ENCODE results near the gene BIRC2.

Gene BIRC2

GRCh38 chr11:102422817-102423712 is 76.1 kb downstream of the BIRC2 start:
- H3K4me3 Mint-ChIP-seq: no peak overlapping the region
- TF ChIP-seq CTCF (IDR thresholded peaks at IDR 0.05): no peak
- H3K27me3 Mint-ChIP-seq (ENCODE audit: low read depth, poor library complexity): no peaks in the 10 kb centered on the region
- H3K9me3 Mint-ChIP-seq: peaks cover 16% of the 10 kb centered on the region
- no peak for DNase-seq
- H3K4me1 Mint-ChIP-seq: peaks cover 28% of the 10 kb centered on the region
- peaks cover 63% of the 10 kb centered on the region for H3K36me3 Mint-ChIP-seq (ENCODE audit: low read depth)
- peak overlapping the region; percentile 21 for H3K27ac Mint-ChIP-seq

- no peak for TF ChIP-seq CTCF (IDR thresholded peaks at IDR 0.05)
- no peak overlapping the region for H3K4me3 Mint-ChIP-seq
- H3K27ac Mint-ChIP-seq: peak overlapping the region; percentile 71
- H3K27me3 Mint-ChIP-seq (ENCODE audit: low read depth, poor library complexity): no peaks in the 10 kb centered on the region
- no peak for DNase-seq
- H3K36me3 Mint-ChIP-seq (ENCODE audit: low read depth): peaks cover 60% of the 10 kb centered on the region
- peaks cover 7% of the 10 kb centered on the region for H3K9me3 Mint-ChIP-seq
- peaks cover 33% of the 10 kb centered on the region for H3K4me1 Mint-ChIP-seq
Observed at GRCh38 chr11:102423936-102424335, 76.9 kb downstream of the BIRC2 start.

- Mint-ChIP-seq H3K27me3 (ENCODE audit: low read depth, poor library complexity) (no peaks in the 10 kb centered on the region), H3K27ac (peak overlapping the region; percentile 33)
- DNase-seq: no peak
Observed at GRCh38 chr11:102426000-102426399, 79.0 kb downstream of the BIRC2 start.

GRCh38 chr11:102426570-102426969 is 79.6 kb downstream of the BIRC2 start:
- Mint-ChIP-seq H3K36me3 (ENCODE audit: low read depth) (peaks cover 60% of the 10 kb centered on the region), H3K4me1 (peaks cover 53% of the 10 kb centered on the region), H3K27ac (no peak overlapping the region), H3K27me3 (ENCODE audit: low read depth, poor library complexity) (no peaks in the 10 kb centered on the region), H3K4me3 (no peak overlapping the region), H3K9me3 (peaks cover 8% of the 10 kb centered on the region)
- TF ChIP-seq CTCF (IDR thresholded peaks at IDR 0.05): no peak
- DNase-seq: no peak

More at GRCh38 chr11:102426000-102426399, 79.0 kb downstream of the BIRC2 start:
- TF ChIP-seq CTCF (IDR thresholded peaks at IDR 0.05): no peak
- Mint-ChIP-seq H3K9me3 (peaks cover 6% of the 10 kb centered on the region), H3K4me1 (peaks cover 51% of the 10 kb centered on the region), H3K4me3 (no peak overlapping the region), H3K36me3 (ENCODE audit: low read depth) (peaks cover 59% of the 10 kb centered on the region)

- Mint-ChIP-seq H3K27me3 (ENCODE audit: low read depth, poor library complexity) (peaks cover 3% of the 10 kb centered on the region), H3K36me3 (ENCODE audit: low read depth) (peaks cover 65% of the 10 kb centered on the region), H3K4me3 (peak overlapping the region; percentile 42), H3K27ac (peak overlapping the region; percentile 86), H3K9me3 (peaks cover 13% of the 10 kb centered on the region), H3K4me1 (peaks cover 58% of the 10 kb centered on the region)
- no peak for TF ChIP-seq CTCF (IDR thresholded peaks at IDR 0.05)
- no peak for DNase-seq
Observed at GRCh38 chr11:102427068-102427467, 80.1 kb downstream of the BIRC2 start.
